22Rv1 (cell line): ENCODE data around the gene PCDHAC1.
"Not testable (repeated sequence)": the region's sequence is repeated elsewhere in the genome, so short reads cannot be mapped to it uniquely, and the experiment has no call there.

Experiments
- H3K27ac ChIP-seq: fragments of 450-650 bp; 2 replicates; pipeline ENCODE4 v1.5.1; 2017
- CTCF ChIP-seq: fragments of 450-650 bp; IDR thresholded peaks from 2 replicates; pipeline ENCODE4 v1.5.1; 2017; ENCODE audit warnings: mild to moderate bottlenecking
- ZFX ChIP-seq: fragments of 450-650 bp; IDR thresholded peaks from 2 replicates; pipeline ENCODE4 v1.6.1; 2017; ENCODE audit warnings: antibody characterized with exemption, borderline replicate concordance

Gene PCDHAC1

DNA sequence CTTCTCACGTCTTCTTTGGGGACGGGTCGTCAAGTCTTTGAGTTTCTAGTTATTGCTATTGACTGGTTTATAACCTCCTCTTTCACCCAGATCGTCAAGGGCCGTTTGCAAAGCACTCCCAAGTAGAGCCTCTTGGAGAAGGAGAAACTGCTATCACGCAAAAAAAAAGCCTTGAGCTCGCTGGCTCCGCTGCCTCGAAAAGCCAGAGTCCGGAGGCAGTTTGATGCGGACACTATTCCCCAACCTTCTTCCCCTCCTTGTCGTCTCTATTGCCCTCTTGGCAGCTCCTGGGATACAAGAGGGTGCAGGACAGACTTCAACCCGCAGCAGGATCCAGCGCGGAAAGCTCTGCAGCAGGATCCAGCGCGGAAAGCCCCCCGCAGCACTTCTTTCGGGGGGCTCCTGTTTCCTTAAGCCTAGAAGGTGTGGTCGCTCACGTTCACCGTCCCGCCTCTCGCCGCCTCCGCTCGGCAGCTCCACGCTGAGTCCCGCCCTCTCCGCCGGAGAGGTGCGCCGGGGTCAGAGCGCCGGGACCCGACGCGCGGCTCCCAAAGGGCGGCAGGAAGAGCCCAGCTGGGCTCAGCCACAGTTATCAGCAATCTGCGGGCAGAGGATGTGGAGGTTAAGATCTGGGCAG lies at the start of gene PCDHAC1:
Gene PCDHAC1 (plus strand): TSS at position 494 of the 637 bp plus-strand sequence. CDS start 594 bp downstream, outside the sequence.
- TF ChIP-seq CTCF: no peak
- no peak for TF ChIP-seq ZFX
- peak within 1 kb of the TSS; percentile 8; the same call in 1 of the 2 replicates for H3K27ac ChIP-seq

DNA sequence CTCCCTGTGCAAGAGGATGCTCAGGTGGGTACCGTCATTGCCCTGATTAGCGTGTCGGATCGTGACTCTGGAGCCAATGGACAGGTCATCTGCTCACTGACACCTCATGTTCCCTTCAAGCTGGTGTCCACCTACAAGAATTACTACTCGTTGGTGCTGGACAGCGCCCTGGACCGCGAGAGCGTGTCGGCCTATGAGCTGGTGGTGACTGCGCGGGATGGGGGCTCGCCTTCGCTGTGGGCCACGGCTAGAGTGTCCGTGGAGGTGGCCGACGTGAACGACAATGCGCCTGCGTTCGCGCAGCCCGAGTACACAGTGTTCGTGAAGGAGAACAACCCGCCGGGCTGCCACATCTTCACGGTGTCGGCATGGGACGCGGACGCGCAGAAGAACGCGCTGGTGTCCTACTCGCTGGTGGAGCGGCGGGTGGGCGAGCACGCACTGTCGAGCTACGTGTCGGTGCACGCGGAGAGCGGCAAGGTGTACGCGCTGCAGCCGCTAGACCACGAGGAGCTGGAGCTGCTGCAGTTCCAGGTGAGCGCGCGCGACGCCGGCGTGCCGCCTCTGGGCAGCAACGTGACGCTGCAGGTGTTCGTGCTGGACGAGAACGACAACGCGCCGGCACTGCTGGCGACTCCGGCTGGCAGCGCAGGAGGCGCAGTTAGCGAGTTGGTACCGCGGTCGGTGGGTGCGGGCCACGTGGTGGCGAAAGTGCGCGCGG lies 49.4 kb upstream of the PCDHAC1 start:
- H3K27ac ChIP-seq: not testable (repeated sequence)

GRCh38 chr5:140877262-140877581 lies 48.9 kb upstream of the PCDHAC1 start:
- no peak for TF ChIP-seq ZFX

DNA sequence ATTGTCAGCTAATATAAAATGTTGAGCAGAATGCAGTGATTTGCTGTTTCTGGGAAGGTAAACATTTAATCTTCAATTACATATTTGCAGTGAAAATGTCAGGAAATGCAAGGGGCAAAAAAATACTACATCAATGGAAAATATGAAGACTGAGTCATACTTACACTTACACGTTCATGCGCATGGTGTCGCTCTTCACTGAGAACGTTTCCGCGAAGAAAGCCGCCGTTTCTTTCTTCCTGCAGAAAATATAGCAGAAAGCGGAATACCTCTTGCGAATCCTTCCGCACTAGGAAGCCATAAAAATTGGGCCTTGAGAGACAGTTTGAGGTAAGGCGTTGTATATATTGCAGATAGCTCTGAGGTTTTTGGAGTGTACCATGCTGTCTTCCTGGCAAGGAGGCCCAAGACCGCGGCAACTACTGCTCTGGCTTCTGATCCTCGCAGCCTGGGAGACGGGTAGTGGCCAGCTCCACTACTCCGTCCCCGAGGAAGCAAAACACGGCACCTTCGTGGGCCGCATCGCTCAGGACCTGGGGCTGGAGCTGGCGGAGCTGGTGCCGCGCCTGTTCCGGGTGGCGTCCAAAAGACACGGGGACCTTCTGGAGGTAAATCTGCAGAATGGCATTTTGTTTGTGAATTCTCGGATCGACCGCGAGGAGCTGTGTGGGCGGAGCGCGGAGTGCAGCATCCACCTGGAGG lies 44.1 kb upstream of the PCDHAC1 start, which contains the start of gene PCDHA13:
Gene PCDHA13 (plus strand): TSS at position 236 of the 702 bp plus-strand sequence. CDS start 145 bp downstream, at position 381.
- peak within 1 kb of the TSS; percentile 88 for H3K27ac ChIP-seq
- TF ChIP-seq CTCF: peak; percentile 70
- no peak for TF ChIP-seq ZFX

More at GRCh38 chr5:140877262-140877581, 48.9 kb upstream of the PCDHAC1 start:
- no peak overlapping the region for H3K27ac ChIP-seq

GRCh38 chr5:140882591-140882899 lies 43.6 kb upstream of the PCDHAC1 start:
- peak; percentile 63 for TF ChIP-seq CTCF
- TF ChIP-seq ZFX: no peak
- peak overlapping the region; percentile 88 for H3K27ac ChIP-seq

DNA sequence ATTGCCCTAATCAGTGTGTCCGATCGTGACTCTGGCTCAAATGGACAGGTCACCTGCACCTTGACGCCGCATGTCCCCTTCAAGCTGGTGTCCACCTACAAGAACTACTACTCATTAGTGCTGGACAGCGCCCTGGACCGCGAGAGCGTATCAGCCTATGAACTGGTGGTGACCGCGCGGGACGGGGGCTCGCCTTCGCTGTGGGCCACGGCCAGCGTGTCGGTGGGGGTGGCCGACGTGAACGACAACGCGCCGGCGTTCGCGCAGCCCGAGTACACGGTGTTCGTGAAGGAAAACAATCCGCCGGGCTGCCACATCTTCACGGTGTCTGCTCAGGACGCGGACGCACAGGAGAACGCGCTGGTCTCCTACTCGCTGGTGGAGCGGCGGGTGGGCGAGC lies 42.7 kb upstream of the PCDHAC1 start:
- no peak overlapping the region for H3K27ac ChIP-seq
- TF ChIP-seq CTCF (no peak), ZFX (no peak)

DNA sequence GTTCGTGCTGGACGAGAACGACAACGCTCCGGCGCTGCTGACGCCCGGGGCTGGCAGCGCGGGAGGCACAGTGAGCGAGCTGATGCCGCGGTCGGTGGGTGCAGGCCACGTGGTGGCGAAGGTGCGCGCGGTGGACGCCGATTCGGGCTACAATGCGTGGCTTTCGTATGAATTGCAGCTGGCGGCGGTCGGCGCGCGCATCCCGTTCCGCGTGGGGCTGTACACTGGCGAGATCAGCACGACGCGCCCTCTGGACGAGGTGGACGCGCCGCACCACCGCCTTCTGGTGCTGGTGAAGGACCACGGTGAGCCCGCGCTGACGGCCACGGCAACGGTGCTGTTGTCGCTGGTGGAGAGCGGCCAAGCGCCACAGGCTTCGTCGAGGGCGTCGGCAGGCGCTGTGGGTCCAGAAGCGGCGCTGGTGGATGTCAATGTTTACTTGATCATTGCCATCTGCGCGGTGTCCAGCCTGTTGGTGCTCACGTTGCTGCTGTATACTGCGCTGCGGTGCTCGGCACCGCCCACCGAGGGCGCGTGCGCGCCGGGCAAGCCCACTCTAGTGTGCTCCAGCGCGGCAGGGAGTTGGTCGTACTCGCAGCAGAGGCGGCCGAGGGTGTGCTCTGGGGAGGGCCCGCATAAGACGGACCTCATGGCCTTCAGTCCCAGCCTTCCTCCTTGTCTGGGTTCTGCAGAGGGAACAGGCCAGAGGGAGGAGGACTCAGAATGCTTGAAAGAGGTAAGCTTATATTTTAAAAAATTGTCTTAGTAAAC lies 42.0 kb upstream of the PCDHAC1 start:
- no peak for TF ChIP-seq CTCF
- TF ChIP-seq ZFX: no peak
- no peak overlapping the region for H3K27ac ChIP-seq
